Kidney epithelial cell (primary cell): ENCODE results near the gene MPPED1. TPM values are rescaled to one million over a fixed set of nuclear protein-coding genes. Genes with fewer than 3 reads are reported as not detected.

Source experiments
- DNase-seq: peaks from one replicate; pipeline ENCODE4 v3.0.0-alpha.2; 2010; ENCODE audit warnings: low read depth
- H3K27me3 ChIP-seq: 2 replicates; pipeline ENCODE4 v1.6.0; 2011; ENCODE audit warnings: low read length; ENCODE audit not compliant: control insufficient read depth, insufficient read depth
- H3K36me3 ChIP-seq: 2 replicates; pipeline ENCODE4 v1.5.1; 2011; ENCODE audit warnings: low read length; ENCODE audit not compliant: control insufficient read depth, insufficient read depth
- H3K4me3 ChIP-seq: 2 replicates; pipeline ENCODE4 v1.5.1; 2011; ENCODE audit warnings: low read depth, mild to moderate bottlenecking, control low read depth, low read length
- CTCF ChIP-seq: IDR thresholded peaks from 2 replicates; pipeline ENCODE4 v1.5.1; 2011; ENCODE audit warnings: mild to moderate bottlenecking, moderate library complexity, low read length, control low read depth, inconsistent platforms; ENCODE audit not compliant: insufficient read depth, poor library complexity, severe bottlenecking
- total RNA-seq: library from RNA; depleted of rRNA; stranded (reverse); fragments of >200 nt; gene quantifications from 2 replicates; pipeline ENCODE4 v1.2.3, GENCODE V29; 2015

Gene MPPED1
- total RNA-seq, 1 donor from 2014 or later = not detected

- no peak for TF ChIP-seq CTCF
Observed at GRCh38 chr22:43500792-43501785, 89.3 kb downstream of the MPPED1 start.

GRCh38 chr22:43501878-43502277, 90.1 kb downstream of the MPPED1 start:
- H3K36me3 ChIP-seq = no peaks in the 10 kb centered on the region
- H3K4me3 ChIP-seq = no peak overlapping the region
- DNase-seq = no peak
- H3K27me3 ChIP-seq = no peaks in the 10 kb centered on the region
- TF ChIP-seq CTCF = no peak

More at GRCh38 chr22:43500792-43501785, 89.3 kb downstream of the MPPED1 start:
- H3K4me3 ChIP-seq = no peak overlapping the region
- H3K36me3 ChIP-seq = no peaks in the 10 kb centered on the region
- no peaks in the 10 kb centered on the region for H3K27me3 ChIP-seq
- no peak for DNase-seq

GRCh38 chr22:43502306-43502874, 90.6 kb downstream of the MPPED1 start:
- no peak for DNase-seq
- H3K36me3 ChIP-seq = no peaks in the 10 kb centered on the region
- H3K27me3 ChIP-seq = no peaks in the 10 kb centered on the region
- TF ChIP-seq CTCF = no peak
- H3K4me3 ChIP-seq = no peak overlapping the region

GRCh38 chr22:43504068-43504467, 92.3 kb downstream of the MPPED1 start:
- DNase-seq = no peak
- Histone ChIP-seq H3K4me3 (no peak overlapping the region), H3K36me3 (no peaks in the 10 kb centered on the region), H3K27me3 (no peaks in the 10 kb centered on the region)
- TF ChIP-seq CTCF = no peak

- no peak for DNase-seq
- no peak overlapping the region for H3K4me3 ChIP-seq
Observed at GRCh38 chr22:43504666-43505261, 93.0 kb downstream of the MPPED1 start.

More at GRCh38 chr22:43504666-43505261, 93.0 kb downstream of the MPPED1 start:
- Histone ChIP-seq H3K27me3 (no peaks in the 10 kb centered on the region), H3K36me3 (no peaks in the 10 kb centered on the region)
- no peak for TF ChIP-seq CTCF
